ENCODE results near the gene CRYBB1. TPM values are rescaled to one million over a fixed set of nuclear protein-coding genes. Genes with fewer than 3 reads are reported as not detected.

CRYBB1 gene
- total and polyA plus RNA-seq, 2 donors (not counting 1 experiment from before 2014, with no cell fraction given): 0.18 TPM; not detected in 1

DNA sequence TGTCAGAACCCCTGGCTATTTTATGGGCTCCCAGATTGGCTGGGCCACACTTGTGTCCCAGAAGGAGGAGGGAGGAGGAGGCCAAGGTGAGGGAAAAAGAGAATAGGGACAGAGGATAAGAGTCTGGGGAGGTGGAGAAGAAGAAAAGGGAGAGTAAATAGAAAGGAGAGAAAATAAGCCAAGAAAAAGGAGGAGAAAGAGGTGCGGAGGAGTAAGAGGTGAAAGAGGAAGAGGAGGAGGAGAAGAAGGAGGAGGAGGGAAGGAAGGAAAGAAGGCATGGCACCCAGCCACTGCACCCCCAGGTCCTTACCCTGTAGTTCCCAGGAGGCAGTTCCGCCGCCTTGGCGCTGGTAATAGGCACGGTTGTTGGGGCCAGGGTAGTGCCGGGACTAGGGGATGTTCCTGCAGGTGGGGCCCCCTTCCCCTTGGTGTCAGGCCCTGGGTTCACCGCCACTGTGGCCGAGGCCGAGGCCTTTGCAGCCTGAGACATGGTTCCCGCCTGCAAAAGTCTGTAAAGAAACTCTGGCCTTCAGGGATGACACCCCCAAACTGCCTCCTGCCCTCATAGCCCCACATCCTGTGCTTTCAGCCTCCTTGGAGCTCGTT is 1.9 kb downstream of the CRYBB1 start:
- intact Hi-C loops (cut with micrococcal nuclease): no loop called here
- WGBS (ENCODE audit: insufficient coverage): 94% methylated on average over 9 of the region's 11 CpGs
- ChIA-PET POLR2A (no interaction called here), CTCF (interaction anchor here (0.6 kb wide), 1 partner anchor 10 kb away, joined by 3 read pairs; no protein-coding TSS in a partner anchor)
- Histone ChIP-seq H3K4me2 (replicated peaks; ENCODE audit: low read depth, low read length, poor library complexity, severe bottlenecking) (peak overlapping the region; percentile 25), H3K4me3 (ENCODE audit: control extremely low read depth in 1 of 5, extremely low read depth in 1 of 5, insufficient read depth in 1 of 5, low read depth in 2 of 5, low read length in 4 of 5) (no peak overlapping the region), H3K9ac (ENCODE audit: low read length) (no peak overlapping the region), H4K20me1 (ENCODE audit: control insufficient read depth, insufficient read depth, low read length, poor library complexity, severe bottlenecking) (no peaks in the 10 kb centered on the region), H3K27me3 (replicated peaks in 1 of 4; ENCODE audit: control extremely low read depth in 1 of 4, control insufficient read depth in 3 of 4, insufficient read depth in 4 of 4, low read length in 3 of 4) (peaks cover 0 to 2% (median 0%) of the 10 kb centered on the region in 4 experiments), H3K79me2 (ENCODE audit: control insufficient read depth, insufficient read depth, low read length) (no peaks in the 10 kb centered on the region), H3K27ac (ENCODE audit: low read length in 2 of 2) (no peak overlapping the region), H3K4me1 (ENCODE audit: control insufficient read depth in 2 of 2, insufficient read depth in 2 of 2, low read length in 2 of 2) (peaks cover 19 to 35% of the 10 kb centered on the region in 2 donors), H3K9me3 (ENCODE audit: control extremely low read depth in 1 of 3, control insufficient read depth in 2 of 3, insufficient read depth in 1 of 3, low read length in 2 of 3) (no peaks in the 10 kb centered on the region), H2AFZ (ENCODE audit: insufficient read depth, low read depth, low read length, poor library complexity, severe bottlenecking) (no peak overlapping the region), H3K36me3 (replicated peaks in 1 of 2; ENCODE audit: control extremely low read depth in 1 of 2, control insufficient read depth in 1 of 2, extremely low read depth in 1 of 2, insufficient read depth in 2 of 2, low read length in 1 of 2) (no peaks in the 10 kb centered on the region)
- ATAC-seq (ENCODE audit: low read depth) (no peak), DNase-seq (no peak)
- no peak for TF ChIP-seq EZH2 (IDR thresholded peaks at IDR 0.05; ENCODE audit: borderline replicate concordance, insufficient read depth, low read depth, low read length, poor library complexity, severe bottlenecking)
- TF ChIP-seq, protein P1, sequence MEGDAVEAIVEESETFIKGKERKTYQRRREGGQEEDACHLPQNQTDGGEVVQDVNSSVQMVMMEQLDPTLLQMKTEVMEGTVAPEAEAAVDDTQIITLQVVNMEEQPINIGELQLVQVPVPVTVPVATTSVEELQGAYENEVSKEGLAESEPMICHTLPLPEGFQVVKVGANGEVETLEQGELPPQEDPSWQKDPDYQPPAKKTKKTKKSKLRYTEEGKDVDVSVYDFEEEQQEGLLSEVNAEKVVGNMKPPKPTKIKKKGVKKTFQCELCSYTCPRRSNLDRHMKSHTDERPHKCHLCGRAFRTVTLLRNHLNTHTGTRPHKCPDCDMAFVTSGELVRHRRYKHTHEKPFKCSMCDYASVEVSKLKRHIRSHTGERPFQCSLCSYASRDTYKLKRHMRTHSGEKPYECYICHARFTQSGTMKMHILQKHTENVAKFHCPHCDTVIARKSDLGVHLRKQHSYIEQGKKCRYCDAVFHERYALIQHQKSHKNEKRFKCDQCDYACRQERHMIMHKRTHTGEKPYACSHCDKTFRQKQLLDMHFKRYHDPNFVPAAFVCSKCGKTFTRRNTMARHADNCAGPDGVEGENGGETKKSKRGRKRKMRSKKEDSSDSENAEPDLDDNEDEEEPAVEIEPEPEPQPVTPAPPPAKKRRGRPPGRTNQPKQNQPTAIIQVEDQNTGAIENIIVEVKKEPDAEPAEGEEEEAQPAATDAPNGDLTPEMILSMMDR (IDR thresholded peaks at IDR 0.05): no peak
- H3K27me3 Mint-ChIP-seq: peaks cover 6% of the 10 kb centered on the region
- H3K4me1 Mint-ChIP-seq: peaks cover 24% of the 10 kb centered on the region
- H3K4me3 Mint-ChIP-seq: no peak overlapping the region
- H3K27ac Mint-ChIP-seq: no peak overlapping the region
- H3K9me3 Mint-ChIP-seq (ENCODE audit: insufficient read depth): no peaks in the 10 kb centered on the region

DNA sequence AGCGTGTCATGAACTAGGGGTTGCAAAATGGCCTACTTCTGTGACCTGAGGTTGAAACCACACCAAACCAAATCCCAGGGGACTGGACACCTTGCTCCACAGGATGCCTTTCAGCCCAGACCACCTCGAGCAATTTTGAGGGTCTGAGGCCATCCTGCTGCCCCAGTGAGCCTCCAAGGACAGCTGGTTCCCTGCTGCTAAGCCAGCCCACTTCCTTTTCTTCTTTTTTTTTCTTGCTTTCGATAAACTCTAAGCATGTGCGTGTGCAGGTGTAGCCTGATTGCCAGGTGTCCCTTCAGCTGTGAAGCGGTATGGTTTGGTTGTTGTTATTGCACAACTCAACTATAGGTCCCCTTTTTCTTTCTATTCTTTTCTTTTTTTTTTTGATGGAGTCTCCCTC is 2.7 kb downstream of the CRYBB1 start:
- ATAC-seq (ENCODE audit: low read depth) (peak; percentile 57), DNase-seq (peak; percentile 59)
- Mint-ChIP-seq H3K4me3 (no peak overlapping the region), H3K27ac (no peak overlapping the region), H3K4me1 (peaks cover 32% of the 10 kb centered on the region), H3K9me3 (ENCODE audit: insufficient read depth) (no peaks in the 10 kb centered on the region), H3K27me3 (peaks cover 6% of the 10 kb centered on the region)
- POLR2A ChIA-PET: no interaction called here
- Histone ChIP-seq H4K20me1 (ENCODE audit: control insufficient read depth, insufficient read depth, low read length, poor library complexity, severe bottlenecking) (no peaks in the 10 kb centered on the region), H3K27me3 (replicated peaks in 1 of 4; ENCODE audit: control extremely low read depth in 1 of 4, control insufficient read depth in 3 of 4, insufficient read depth in 4 of 4, low read length in 3 of 4) (peaks cover 0 to 2% (median 0%) of the 10 kb centered on the region in 4 experiments), H3K4me1 (ENCODE audit: control insufficient read depth in 2 of 2, insufficient read depth in 2 of 2, low read length in 2 of 2) (peaks cover 25 to 43% of the 10 kb centered on the region in 2 donors), H3K79me2 (ENCODE audit: control insufficient read depth, insufficient read depth, low read length) (no peaks in the 10 kb centered on the region), H3K4me2 (replicated peaks; ENCODE audit: low read depth, low read length, poor library complexity, severe bottlenecking) (peak overlapping the region; percentile 22), H3K27ac (ENCODE audit: low read length in 2 of 2) (no peak overlapping the region), H3K9me3 (ENCODE audit: control extremely low read depth in 1 of 3, control insufficient read depth in 2 of 3, insufficient read depth in 1 of 3, low read length in 2 of 3) (no peaks in the 10 kb centered on the region), H3K4me3 (ENCODE audit: control extremely low read depth in 1 of 5, extremely low read depth in 1 of 5, insufficient read depth in 1 of 5, low read depth in 2 of 5, low read length in 4 of 5) (no peak overlapping the region), H2AFZ (ENCODE audit: insufficient read depth, low read depth, low read length, poor library complexity, severe bottlenecking) (no peak overlapping the region), H3K36me3 (replicated peaks in 1 of 2; ENCODE audit: control extremely low read depth in 1 of 2, control insufficient read depth in 1 of 2, extremely low read depth in 1 of 2, insufficient read depth in 2 of 2, low read length in 1 of 2) (no peaks in the 10 kb centered on the region), H3K9ac (ENCODE audit: low read length) (no peak overlapping the region)
- CTCF ChIA-PET: no interaction called here
- intact Hi-C loops (cut with micrococcal nuclease): no loop called here
- WGBS (ENCODE audit: insufficient coverage): 36% methylated on average over 2 of the region's 5 CpGs
- TF ChIP-seq, protein P1 (IDR thresholded peaks at IDR 0.05): no peak
- no peak for TF ChIP-seq EZH2 (IDR thresholded peaks at IDR 0.05; ENCODE audit: borderline replicate concordance, insufficient read depth, low read depth, low read length, poor library complexity, severe bottlenecking)
